ENCODE measurements around the gene MRPL11.

- no peak for TF ChIP-seq POLR2AphosphoS5 (IDR thresholded peaks at IDR 0.05; ENCODE audit: low read length)
- no peak for TF ChIP-seq ESRRA (IDR thresholded peaks at IDR 0.05; ENCODE audit: low read length)
- no peak for TF ChIP-seq CBX5 (IDR thresholded peaks at IDR 0.05; ENCODE audit: low read depth)
- TF ChIP-seq CREB1 (IDR thresholded peaks at IDR 0.05; ENCODE audit: low read depth) = no peak
- no peak for TF ChIP-seq ATF7 (IDR thresholded peaks at IDR 0.05; ENCODE audit: low read depth)
- no peak for TF ChIP-seq CEBPB (IDR thresholded peaks at IDR 0.05; ENCODE audit: borderline replicate concordance in 1 of 2, low read depth in 2 of 2, low read length in 2 of 2)
- TF ChIP-seq NRF1 (conservative IDR thresholded peaks at IDR 0.05; ENCODE audit: low read depth, low read length) = no peak
- TF ChIP-seq RCOR1 (conservative IDR thresholded peaks at IDR 0.05; ENCODE audit: low read depth, low read length) = no peak
- no peak for TF ChIP-seq RELA (IDR thresholded peaks at IDR 0.05; ENCODE audit: borderline replicate concordance, partially characterized antibody)
These were observed 15.6 kb upstream of the MRPL11 start for GRCh38 chr11:66454247-66454646.

Measured in GM12878 (cell line).